Measurements from ENCODE around the gene C2CD4C.
"Not testable (repeated sequence)": the region's sequence is repeated elsewhere in the genome, so short reads cannot be mapped to it uniquely, and the experiment has no call there.

C2CD4C gene

DNA sequence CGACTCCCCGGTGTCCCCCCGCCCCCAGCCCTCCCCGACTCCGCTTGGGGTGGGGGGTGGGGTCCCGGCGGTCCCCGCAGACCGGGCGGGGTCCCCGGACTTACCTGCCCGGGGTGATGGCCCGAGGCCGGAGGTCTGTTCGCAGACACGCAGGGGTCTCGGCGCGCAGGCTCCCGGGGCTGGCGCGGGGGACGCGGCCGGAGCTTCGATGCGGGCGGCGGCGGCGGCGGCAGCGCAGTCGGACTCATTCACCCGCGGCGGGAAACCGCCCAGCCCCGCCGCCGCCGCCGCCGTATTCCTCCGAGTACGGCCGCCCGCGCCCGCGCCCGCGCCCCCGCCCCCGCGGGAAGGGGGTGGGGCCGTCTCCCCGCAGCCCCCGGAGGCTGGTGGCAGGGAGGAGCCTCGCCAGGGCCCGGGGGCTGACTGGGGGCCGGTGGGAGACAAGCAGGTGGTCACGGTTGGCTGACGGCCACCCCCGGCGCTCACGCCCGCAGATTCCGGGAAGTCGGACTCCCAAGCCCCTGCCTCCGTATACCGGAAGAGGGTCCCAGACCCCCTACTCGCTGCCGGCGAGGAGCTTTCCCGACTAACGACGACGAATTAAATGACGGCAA is at the start of gene C2CD4C:
Gene C2CD4C (minus strand): TSS at position 246 of the 614 bp plus-strand sequence. CDS start 786 bp downstream, outside the sequence.
- peak in 1 of 2 experiments; percentile 35 for DNase-seq

DNA sequence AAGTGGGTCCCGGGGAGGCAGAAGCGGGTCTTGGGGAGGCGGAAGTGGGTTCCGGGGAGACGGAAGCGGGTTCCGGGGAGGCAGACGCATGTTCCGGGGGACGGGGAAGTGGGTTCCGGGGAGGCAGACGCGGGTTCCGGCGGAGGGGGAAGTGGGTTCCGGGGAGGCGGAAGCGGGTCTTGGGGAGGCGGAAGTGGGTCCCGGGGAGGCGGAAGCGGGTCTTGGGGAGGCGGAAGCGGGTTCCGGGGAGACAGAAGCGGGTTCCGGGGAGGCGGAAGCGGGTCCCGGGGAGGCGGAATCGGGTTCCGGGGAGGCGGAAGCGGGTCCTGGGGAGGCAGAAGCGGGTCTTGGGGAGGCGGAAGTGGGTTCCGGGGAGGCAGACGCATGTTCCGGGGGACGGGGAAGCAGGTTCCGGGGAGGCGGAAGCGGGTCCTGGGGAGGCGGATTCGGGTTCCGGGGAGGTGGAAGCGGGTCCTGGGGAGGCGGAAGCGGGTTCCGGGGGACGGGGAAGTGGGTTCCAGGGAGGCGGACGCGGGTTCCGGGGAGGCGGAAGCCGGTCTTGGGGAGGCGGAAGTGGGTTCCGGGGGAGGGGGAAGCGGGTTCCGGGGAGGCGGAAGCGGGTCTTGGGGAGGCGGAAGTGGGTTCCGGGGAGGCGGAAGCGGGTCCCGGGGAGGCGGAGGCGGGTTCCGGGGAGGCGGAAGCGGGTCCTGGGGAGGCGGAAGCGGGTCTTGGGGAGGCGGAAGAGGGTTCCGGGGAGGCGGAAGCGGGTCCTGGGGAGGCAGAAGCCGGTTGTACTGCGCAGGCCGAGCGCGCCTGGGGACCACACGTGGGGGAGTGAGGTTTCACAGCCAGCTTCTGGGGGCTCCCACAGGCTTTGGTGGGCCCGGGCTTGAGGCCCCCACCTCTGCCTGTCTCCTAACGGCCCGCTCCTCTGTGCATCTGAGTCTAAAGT is 49.4 kb upstream of the C2CD4C start:
- no peak for DNase-seq

DNA sequence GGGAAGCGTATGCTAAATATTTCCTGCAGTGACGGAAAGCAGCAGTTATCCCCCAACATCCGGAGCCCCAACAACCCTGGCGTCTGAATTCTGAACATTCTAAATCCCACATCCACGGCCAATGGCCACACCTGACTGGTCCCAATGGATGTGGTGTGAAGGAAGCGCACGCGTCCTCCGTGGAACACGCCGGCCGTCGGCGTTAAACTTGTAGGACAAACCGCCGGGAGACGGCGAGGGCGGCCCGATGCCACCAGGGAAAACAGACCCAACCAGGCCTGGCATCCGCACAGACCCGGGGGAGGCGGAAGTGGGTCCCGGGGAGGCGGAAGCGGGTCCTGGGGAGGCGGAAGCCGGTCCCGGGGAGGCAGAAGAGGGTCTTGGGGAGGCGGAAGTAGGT is 48.7 kb upstream of the C2CD4C start:
- no peak for DNase-seq

- DNase-seq, result peak in 1 of 2 experiments; percentile 14
Observed at GRCh38 chr19:456547-457110, 47.7 kb upstream of the C2CD4C start.

GRCh38 chr19:455851-456546 is 47.1 kb upstream of the C2CD4C start:
- DNase-seq, result no peak

- DNase-seq, result no peak
Observed at GRCh38 chr19:455031-455705, 46.2 kb upstream of the C2CD4C start.

- no peak for DNase-seq
Observed at GRCh38 chr19:453606-454005, 44.7 kb upstream of the C2CD4C start.

DNA sequence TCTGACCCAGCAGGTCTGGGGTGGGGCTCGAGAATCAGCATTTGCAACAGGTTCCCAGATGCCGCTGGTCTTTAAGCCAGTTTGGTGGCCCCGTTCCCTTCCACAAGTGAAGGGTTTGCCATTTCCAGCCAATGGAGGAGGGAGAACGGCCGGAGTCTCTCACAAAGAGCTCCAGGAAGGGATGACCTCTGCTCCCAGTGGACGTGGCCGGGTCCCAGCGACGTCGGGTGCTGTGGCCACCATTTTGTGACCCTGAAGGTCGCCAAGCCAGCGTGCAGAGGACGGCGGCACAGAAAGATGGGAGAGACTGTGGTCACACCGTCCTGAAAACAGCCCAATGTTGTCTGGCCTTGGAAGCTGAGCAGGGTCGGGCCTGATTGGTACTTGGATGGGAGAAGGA is 43.9 kb upstream of the C2CD4C start:
- no peak for DNase-seq

DNA sequence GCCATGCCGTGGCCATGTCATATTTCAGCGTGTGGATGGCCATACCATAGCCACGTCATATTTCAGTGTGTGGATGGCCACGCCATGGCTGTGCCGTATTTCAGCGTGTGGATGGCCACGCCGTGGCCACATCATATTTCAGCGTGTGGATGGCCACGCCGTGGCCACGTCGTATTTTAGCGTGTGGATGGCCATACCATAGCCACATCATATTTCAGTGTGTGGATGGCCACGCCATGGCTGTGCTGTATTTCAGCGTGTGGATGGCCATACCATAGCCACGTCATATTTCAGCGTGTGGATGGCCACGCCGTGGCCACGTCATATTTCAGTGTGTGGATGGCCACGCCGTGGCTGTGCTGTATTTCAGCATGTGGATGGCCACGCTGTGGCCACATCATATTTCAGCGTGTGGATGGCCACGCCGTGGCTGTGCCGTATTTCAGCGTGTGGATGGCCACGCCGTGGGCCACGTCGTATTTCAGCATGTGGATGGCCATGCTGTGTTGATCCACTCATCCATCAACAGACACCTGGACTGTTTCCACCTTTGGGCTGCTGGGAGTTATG is 42.0 kb upstream of the C2CD4C start:
- DNase-seq, result not testable (repeated sequence)

DNA sequence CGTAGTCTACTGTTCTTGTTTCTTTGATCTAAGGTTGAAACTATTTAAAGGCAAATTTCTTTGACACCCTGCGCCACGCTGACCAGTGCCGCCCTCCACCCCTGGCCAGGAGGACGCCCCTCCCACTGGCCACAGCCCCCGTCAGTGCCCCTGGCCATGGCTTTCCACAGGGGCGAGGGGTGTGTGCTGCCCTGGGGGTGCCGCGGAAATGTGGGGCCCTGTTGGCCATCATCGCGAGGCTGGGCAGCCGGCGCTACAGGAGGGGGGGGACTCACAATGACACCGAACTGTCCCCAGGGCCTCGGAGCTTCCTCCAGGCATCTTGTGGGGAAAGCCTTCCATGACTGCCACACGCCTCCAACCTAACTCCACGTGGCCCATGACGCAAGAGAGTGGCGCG is 41.0 kb upstream of the C2CD4C start:
- DNase-seq, result no peak

- DNase-seq, result no peak
Observed at GRCh38 chr19:447816-448560, 39.0 kb upstream of the C2CD4C start.

- DNase-seq, result no peak
Observed at GRCh38 chr19:447064-447426, 38.1 kb upstream of the C2CD4C start.

- no peak for DNase-seq
Observed at GRCh38 chr19:444677-445210, 35.8 kb upstream of the C2CD4C start.

- no peak for DNase-seq
Observed at GRCh38 chr19:443005-443404, 34.1 kb upstream of the C2CD4C start.

- no peak for DNase-seq
Observed at GRCh38 chr19:442085-442484, 33.1 kb upstream of the C2CD4C start.

GRCh38 chr19:441213-441836 is 32.4 kb upstream of the C2CD4C start:
- DNase-seq, result no peak

DNA sequence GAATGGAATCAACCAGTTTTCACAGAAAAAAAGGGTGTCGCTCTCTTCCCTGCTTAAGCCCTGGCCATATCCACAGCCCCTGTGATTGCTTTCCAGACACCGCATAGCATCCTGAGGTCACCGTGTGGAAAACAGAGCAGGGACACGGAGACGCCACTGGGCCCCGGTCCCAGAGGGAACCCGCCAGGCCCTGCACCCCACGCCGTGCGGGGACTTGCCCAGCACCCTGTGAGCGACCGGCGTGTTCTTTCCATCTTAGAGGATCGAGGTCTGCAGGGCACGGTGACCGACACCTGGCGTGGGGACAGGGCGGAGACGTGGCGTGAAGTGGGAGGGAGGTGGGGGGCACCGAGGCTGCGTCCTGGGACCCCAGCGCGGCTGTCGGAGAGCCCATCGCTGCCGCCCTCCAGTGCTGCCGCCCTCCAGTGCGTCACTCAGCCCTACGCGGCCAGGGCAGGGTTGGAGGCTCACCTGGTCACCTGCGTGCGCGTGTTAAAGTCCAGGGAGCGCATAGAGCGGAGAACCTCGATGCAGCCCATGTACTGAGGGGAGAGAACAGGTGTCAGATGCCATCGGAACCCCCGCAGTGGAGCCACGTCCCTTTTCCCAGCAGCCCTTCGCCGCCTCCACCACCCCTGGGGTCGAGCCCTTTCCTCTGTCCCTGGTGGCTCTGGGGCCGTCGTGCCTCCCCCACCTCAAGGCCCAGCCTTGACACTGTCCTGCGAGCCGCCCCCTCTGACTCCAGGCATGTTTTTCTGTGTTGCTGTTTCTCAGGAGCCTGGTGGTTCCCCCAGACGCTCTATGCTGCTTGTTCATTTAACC is 31.7 kb upstream of the C2CD4C start:
- DNase-seq, result no peak

- no peak for DNase-seq
Observed at GRCh38 chr19:439167-439900, 30.4 kb upstream of the C2CD4C start.

DNA sequence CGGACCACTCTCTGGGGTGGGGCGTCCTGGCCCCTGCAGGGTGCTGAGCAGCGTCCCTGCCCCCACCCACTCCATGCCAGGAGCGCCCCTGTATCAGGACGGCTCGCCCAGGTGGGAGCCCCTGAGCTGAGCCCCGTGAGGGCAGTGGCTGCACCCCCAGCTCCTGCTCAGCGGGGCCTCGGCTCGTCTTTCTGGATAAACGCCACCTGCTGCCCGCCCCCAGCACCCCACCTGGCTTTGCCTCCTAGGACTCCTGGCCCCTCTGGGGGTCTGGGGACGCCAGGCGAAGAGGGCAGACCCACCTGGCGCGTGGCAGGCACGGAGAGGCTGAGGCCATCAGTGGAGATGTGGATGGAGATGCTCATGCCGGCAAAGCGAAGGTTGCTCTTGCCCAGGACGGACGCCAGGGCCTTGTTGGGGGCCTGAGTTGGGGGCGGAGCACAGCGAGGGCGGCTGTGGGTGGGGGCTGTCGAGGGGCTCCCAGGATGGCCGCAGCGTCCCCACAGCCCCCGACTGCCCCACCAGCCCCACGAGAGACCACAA is 29.5 kb upstream of the C2CD4C start:
- DNase-seq, result no peak
